Ramos (cell line): Measurements from ENCODE around the gene WDR31.
"Not testable (repeated sequence)": the region's sequence is repeated elsewhere in the genome, so short reads cannot be mapped to it uniquely, and the experiment has no call there.

Experiments
- in situ Hi-C: fragments of 300-500 bp; cut with MboI; formaldehyde crosslinking; loops from one replicate; pipeline ENCODE4 v1.14.3; 2022; ENCODE audit warnings: low sequenced_read_pairs; ENCODE audit not compliant: unreplicated experiment

The WDR31 gene

GRCh38 chr9:113299800-113300292 lies 40.2 kb downstream of the WDR31 start:
- in situ Hi-C loops = no loop called here

DNA sequence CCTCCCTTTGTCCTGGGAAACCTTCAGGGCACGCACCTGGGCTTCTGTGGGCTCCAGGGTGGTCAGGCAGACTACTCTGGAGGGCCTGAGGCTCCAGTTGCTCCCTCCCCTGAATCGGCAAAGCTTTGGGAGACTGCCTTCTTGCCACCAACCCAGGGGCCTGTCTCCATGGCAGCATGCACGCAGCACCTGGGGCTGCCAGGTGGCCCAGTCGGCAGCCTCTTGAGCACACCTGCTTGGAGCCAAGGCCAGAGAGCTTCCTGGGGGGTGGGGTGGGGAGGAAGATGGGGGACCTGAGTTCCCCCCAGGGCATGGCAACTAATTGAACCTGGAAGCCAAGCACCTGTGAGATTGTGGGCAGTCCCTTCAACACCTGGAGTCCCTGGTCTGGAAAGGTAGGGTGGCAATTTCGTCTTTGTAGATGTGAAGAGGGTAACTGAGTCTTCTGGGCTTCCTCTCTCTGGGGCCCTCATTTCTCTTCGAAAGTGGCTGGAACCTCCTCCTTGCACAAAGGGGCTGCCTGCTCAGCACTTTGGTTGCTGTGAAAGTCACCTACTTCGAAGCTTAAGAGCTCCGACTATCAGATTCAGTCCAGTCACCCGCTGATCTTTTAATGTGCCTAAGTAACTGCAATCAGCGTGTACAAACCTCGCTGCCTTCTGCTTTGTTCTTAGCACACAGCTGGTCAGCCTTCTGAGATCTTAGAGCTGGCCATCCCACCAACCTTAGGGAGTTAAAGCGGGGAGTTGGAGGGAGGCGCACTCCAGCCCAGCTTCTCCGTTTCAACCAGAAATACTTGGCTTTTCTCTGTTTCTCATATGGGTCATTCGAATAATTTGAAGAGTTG lies 40.9 kb downstream of the WDR31 start:
- in situ Hi-C loops = no loop called here

DNA sequence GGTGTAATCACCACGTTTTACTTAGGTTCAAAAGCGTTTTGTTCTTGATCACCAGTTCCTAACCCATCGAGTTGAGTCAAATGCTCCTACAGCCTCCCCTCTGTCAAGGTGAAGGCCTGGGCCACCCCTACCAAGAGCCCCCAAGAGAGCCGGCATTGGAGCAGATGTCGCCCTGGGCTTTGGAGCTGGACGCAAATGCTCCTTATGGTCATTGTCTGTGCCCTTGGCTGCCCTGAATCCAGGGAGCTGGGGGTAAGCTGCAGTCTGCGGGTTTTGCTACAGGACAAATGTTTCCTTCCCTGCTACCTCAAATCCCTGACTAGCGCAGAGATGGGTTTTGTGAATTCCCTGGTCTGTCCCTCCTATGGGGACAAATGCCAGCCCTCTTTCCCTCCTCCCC lies 41.8 kb downstream of the WDR31 start:
- in situ Hi-C loops = no loop called here

DNA sequence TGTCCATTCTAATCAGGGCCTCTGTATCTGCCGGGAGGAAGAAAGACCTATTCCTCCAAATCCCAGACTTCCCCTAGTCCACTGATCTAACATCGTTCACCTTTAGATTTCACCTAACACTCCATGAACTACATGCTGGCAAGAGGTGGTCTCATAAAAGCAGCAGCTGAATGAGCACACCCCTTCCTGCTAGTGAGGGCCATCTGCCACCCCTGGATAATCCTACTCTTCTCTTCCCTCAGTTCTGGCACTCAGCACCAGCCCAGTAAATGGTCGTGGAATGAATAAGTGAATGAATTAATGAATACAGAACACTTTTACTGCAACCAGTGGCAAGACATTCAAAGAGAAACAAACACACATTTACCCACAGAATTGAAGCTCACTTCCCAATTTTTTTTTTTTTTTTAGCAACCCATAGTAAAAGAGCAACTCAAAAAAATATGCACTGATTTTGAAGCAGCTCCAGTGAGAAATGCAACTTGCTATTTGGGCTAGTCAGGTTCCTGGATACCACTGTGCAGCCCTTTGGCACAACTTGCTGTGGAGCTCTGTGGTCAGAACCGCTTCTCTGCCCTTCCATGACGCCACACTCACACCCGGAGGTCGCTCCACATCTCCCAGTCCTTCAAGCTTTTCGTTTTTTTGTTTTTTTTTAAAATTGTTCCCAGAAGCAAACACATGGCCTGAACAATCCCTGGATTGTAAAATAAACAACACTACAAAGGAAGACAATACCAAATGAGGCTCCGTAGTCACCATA lies 43.1 kb downstream of the WDR31 start:
- in situ Hi-C loops = no loop called here

- in situ Hi-C loops = not testable (repeated sequence)
Observed at GRCh38 chr9:113296247-113296646, 43.8 kb downstream of the WDR31 start.

DNA sequence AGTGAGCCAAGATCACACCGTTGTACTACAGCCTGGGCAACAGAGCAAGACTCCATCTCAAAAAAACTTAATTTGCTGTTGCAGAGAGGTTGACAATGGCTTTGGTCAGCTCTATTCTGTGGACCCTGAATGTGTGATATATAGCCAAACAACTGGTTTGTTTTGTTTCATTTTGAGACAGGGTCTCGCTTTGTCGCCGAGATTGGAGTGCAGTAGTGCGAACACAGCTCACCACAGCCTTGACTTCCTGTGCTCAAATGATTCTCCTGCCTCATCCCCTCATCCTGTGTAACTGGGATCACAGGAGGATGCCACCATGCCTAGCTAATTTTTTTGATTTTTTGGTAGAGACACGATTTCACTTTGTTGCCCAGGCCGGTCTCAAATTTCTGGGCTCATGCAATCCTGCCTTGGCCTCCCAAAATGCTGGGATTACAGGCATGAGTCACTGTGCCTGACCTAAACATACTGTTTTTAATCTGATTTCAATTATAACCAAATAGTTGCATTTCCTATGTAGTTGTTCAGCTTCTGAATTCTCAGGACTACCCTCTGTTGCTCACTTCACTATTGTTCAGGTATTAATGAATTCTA lies 46.7 kb downstream of the WDR31 start:
- in situ Hi-C loops = no loop called here

DNA sequence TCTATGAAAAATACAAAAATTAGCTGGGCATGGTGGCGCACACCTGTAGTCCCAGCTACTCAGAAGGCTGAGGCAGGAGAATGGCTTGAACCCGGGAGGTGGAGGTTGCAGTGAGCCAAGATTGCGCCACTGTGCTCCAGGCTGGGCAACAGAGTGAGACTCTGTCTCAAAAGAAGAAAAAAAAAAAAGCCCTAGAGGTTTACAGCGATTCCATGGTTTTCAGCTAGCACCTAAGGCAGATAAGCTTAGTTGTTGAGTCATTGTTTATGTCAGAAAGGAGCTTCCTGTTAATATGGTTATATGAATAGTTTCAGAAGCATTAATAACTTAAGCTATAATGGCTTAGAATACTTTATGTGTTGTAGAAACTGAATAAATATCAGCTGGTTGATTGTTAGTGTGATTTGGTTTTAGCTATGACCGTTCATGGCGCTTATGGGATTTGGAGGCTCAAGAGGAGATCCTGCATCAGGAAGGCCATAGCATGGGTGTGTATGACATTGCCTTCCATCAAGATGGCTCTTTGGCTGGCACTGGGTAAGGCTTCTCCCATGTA lies 49.9 kb downstream of the WDR31 start:
- in situ Hi-C loops = no loop called here

DNA sequence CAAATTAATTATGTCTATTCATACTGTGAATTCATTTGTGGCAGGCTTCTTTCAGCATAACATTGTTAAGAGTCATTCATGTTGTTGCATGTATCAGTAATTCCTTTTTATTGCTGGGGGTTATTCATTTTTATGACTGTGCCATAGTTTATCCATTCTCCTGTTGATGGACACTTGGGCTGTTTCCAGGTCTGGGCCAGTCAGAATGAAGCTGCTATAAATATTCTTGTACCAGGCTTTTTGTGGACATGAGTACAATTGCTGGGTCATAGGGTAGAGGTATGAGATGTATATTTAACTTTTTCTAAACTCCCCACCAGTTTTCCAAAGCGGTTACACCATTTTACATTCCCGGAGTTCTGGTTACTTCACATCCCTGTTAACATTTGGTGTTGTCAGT lies 51.0 kb downstream of the WDR31 start:
- in situ Hi-C loops = no loop called here

- in situ Hi-C loops = no loop called here
Observed at GRCh38 chr9:113281356-113281755, 58.7 kb downstream of the WDR31 start.

DNA sequence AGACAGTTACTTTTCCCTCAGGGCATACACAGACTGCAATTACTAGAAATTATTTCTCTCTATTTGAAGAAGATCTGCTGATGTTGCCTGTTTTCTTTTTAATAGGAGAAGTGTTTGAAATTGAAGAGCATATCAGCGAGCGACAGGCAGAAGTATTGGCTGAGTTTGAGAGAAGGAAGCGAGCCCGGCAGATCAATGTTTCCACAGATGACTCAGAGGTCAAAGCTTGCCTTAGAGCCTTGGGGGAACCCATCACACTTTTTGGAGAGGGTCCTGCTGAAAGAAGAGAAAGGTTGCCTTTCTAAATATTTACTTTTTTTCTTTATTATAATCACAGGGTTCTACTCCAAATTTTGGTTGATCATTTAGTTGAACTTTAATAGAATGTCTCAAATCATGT lies 61.2 kb downstream of the WDR31 start:
- in situ Hi-C loops = loop anchor here (10.0 kb wide), 1 partner anchor 306 kb away; no protein-coding TSS in a partner anchor

DNA sequence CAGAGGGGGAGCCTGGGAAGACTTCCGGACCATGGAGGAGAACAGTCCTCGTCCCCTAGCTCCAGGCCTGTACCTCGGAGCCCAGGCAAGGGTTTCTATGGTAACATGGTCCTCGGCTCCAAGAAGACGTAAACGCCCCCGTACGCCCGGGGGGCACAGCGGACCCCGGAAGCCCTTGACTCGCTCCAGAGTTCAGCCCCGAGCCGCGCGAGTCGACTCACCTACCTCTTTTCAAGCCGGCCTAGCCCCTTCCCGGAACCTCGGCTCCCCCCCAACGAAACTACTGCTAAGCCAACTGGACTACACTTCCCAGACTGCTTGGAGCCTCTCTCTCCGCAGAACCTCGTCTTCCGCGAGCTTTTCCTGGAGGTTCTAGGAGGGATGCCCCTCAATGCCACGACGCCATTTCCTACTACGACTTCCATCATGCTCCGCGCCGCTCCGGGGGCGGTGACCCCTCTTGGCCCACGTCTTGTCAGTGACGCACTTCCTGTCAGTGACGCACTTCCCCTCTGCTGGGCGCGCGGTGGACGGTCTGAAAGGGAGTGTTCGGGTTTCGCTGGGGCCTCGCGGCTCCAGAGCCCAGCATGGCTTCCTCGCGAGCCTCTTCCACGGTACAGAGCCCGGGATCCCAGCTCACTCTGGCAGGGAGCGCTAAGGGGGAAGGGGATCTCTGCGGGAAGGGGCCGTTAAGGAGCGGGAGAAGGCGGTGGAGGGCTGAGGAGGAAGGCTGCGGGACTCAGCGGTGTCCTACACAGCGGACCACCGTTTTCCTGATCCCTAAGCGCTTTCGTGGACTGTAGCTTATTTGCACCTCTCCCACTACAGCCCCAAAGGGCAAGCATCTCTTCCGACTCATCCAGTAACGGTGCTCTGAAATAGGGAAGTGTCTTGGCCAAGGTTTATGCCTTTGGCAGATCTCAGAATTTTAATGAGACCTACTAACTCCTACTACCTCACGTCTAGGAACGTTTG lies 64.6 kb downstream of the WDR31 start, which contains the start of the genes CDC26 and PRPF4:
Gene CDC26 (minus strand): TSS at position 416 of the 975 bp plus-strand sequence. CDS start 3,065 bp downstream, outside the sequence.
Gene PRPF4 (plus strand): TSS at position 502 of the 975 bp plus-strand sequence. CDS start 86 bp downstream, at position 588.
- in situ Hi-C loops = loop anchor here (10.0 kb wide), 1 partner anchor 309 kb away; no protein-coding TSS in a partner anchor

- in situ Hi-C loops = loop anchor here (5.0 to 10.0 kb wide), 2 partner anchors 310 to 383 kb away; no protein-coding TSS in a partner anchor
Observed at GRCh38 chr9:113274474-113275156, 65.5 kb downstream of the WDR31 start.

- in situ Hi-C loops = loop anchor here (5.0 to 10.0 kb wide), 2 partner anchors 315 to 387 kb away; no protein-coding TSS in a partner anchor
Observed at GRCh38 chr9:113269871-113270270, 70.2 kb downstream of the WDR31 start.

DNA sequence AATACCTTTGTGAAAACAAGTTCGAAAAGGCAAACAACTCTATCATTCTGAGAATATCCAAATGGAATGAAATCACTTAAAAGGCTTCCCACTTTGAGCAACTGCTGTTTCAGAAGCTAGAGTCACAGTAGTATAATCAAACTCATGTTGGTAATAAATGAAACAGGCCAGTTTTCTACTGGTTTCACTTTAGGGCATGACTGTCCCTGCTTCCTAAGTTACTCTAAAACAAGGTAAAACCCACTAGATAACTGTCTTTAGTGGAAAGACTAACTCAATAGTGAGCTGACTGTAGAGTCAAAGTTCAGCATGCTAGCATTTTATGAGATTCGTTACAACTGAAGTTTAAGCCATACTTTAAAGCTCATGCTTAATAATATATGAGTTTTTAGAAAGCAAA lies 70.7 kb downstream of the WDR31 start:
- in situ Hi-C loops = no loop called here

- in situ Hi-C loops = no loop called here
Observed at GRCh38 chr9:113267911-113268566, 72.0 kb downstream of the WDR31 start.

- in situ Hi-C loops = no loop called here
Observed at GRCh38 chr9:113266174-113266573, 73.9 kb downstream of the WDR31 start.
